Astrocyte (in vitro differentiated cells and primary cell): ENCODE data around the gene UVRAG. TPM values are rescaled to one million over a fixed set of nuclear protein-coding genes. Genes with fewer than 3 reads are reported as not detected.
"Not testable (repeated sequence)": the region's sequence is repeated elsewhere in the genome, so short reads cannot be mapped to it uniquely, and the experiment has no call there.

Source experiments
- DNase-seq: peaks from one replicate; pipeline ENCODE4 v3.0.0-alpha.2; 2010; ENCODE audit warnings: low read depth
- FAIRE-seq: peaks from 2 replicates; lab custom pipeline; 2011; peaks lifted over from hg19 to GRCh38; lab: Jason Lieb, UNC
- H2AFZ ChIP-seq: 2 replicates; pipeline ENCODE4 v1.6.0; 2012; ENCODE audit warnings: low read depth, low read length, inconsistent platforms
- H3K27ac ChIP-seq: 2 replicates; pipeline ENCODE4 v1.5.1; 2011; ENCODE audit warnings: low read depth, low read length, inconsistent platforms
- H3K27me3 ChIP-seq: 2 replicates; pipeline ENCODE4 v1.6.0; 2011; ENCODE audit warnings: low read length, inconsistent platforms; ENCODE audit not compliant: insufficient read depth
- H3K36me3 ChIP-seq: 2 replicates; pipeline ENCODE4 v1.5.1; 2011; ENCODE audit warnings: low read length, inconsistent platforms; ENCODE audit not compliant: insufficient read depth
- H3K4me1 ChIP-seq: 2 replicates; pipeline ENCODE4 v1.5.1; 2011; ENCODE audit warnings: low read length, inconsistent platforms; ENCODE audit not compliant: insufficient read depth
- H3K4me2 ChIP-seq: 2 replicates; pipeline ENCODE4 v1.6.0; 2012; ENCODE audit warnings: low read length, inconsistent platforms
- H3K4me3 ChIP-seq: 2 replicates; pipeline ENCODE4 v1.5.1; 2011; ENCODE audit warnings: low read depth, mild to moderate bottlenecking, low read length, inconsistent platforms; ENCODE audit not compliant: insufficient read depth
- H3K79me2 ChIP-seq: 2 replicates; pipeline ENCODE4 v1.6.0; 2012; ENCODE audit warnings: mild to moderate bottlenecking, low read length, inconsistent platforms; ENCODE audit not compliant: insufficient read depth
- H3K9ac ChIP-seq: 2 replicates; pipeline ENCODE4 v1.6.0; 2012; ENCODE audit warnings: mild to moderate bottlenecking, low read length, inconsistent platforms
- H3K9me3 ChIP-seq: 2 replicates; pipeline ENCODE4 v1.5.1; 2012; ENCODE audit warnings: low read depth, mild to moderate bottlenecking, low read length, inconsistent platforms; ENCODE audit not compliant: insufficient read depth
- H4K20me1 ChIP-seq: 2 replicates; pipeline ENCODE4 v1.6.0; 2012; ENCODE audit warnings: low read length, inconsistent platforms; ENCODE audit not compliant: insufficient read depth
- H3K27ac Mint-ChIP-seq: one replicate; pipeline ENCODE4 v1.8.0; 2021; ENCODE audit warnings: mild to moderate bottlenecking, mixed read lengths; ENCODE audit not compliant: unreplicated experiment
- H3K27me3 Mint-ChIP-seq: one replicate; pipeline ENCODE4 v1.8.0; 2021; ENCODE audit warnings: low read depth, mixed read lengths; ENCODE audit not compliant: unreplicated experiment
- H3K36me3 Mint-ChIP-seq: one replicate; pipeline ENCODE4 v1.8.0; 2021; ENCODE audit warnings: low read depth, mixed read lengths; ENCODE audit not compliant: unreplicated experiment
- H3K4me1 Mint-ChIP-seq: one replicate; pipeline ENCODE4 v1.8.0; 2021; ENCODE audit warnings: low read depth, mixed read lengths; ENCODE audit not compliant: unreplicated experiment
- H3K4me3 Mint-ChIP-seq: one replicate; pipeline ENCODE4 v1.8.0; 2021; ENCODE audit warnings: mild to moderate bottlenecking, moderate library complexity, mixed read lengths; ENCODE audit not compliant: unreplicated experiment
- H3K9me3 Mint-ChIP-seq: one replicate; pipeline ENCODE4 v1.8.0; 2021; ENCODE audit warnings: mild to moderate bottlenecking, mixed read lengths; ENCODE audit not compliant: unreplicated experiment
- EZH2 ChIP-seq: IDR thresholded peaks from 2 replicates; pipeline ENCODE4 v1.6.1; 2012; ENCODE audit warnings: mild to moderate bottlenecking, low read length, inconsistent platforms; ENCODE audit not compliant: insufficient read depth
- total RNA-seq: library from RNA; stranded (reverse); gene quantifications from 2 replicates; pipeline ENCODE4 v1.2.1, GENCODE V29; 2021
- TF ChIP-seq, protein P1 (sequence below): IDR thresholded peaks from 2 replicates; pipeline ENCODE4 v1.5.1; 2011; ENCODE audit warnings: low read depth, mild to moderate bottlenecking, inconsistent platforms, low read length, moderate library complexity; ENCODE audit not compliant: insufficient read depth

UVRAG gene
- total RNA-seq, 1 donor from 2014 or later: 15.3 TPM

DNA sequence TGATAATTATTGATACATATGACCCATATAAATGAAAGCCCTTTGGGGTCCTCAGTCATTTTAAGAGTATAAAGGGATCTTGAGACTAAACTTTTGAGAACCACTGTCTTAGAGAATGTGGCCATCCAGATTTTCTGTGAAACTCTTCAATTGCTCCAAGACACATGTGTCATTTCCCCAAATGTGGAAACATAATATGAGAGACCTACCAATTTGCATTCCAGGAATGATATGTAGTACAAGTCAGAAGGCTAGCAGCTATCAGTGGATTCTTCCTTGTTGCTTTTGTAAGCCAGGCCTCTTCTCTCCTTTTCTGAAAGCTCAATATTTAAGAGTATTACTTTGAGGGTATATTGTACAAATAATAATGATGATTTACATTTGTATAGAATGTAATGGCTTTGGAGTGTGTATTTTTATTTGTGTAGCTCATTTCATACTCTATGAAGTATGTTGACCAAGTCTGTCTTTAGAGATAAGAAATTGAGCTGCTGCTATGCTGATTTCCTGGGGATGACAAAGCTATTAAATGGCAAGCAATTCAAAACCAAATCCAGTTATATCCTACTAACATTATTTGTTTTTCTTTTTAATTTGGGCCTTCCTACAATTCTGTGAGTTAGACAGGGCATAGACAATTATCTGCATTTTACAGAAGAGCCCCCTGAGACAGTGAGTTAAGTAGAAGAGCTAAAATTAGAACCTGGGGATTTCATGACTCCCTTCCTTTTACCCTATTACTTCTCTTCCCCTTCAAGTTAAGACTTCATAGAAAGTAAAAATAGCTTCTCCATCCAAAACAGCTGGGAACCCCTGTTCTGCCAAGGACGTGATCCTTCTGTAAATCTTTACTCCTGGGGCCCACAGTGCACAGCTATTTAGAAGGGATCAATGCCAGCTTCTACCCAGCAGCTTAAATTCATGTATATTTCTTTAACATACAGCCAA, 259.4 kb downstream of the UVRAG start:
- DNase-seq (peak; percentile 53), FAIRE-seq (peak; percentile 43)
- no peak overlapping the region for H2AFZ ChIP-seq
- no peaks in the 10 kb centered on the region for H3K27me3 Mint-ChIP-seq
- peak overlapping the region; percentile 37 for H3K4me3 Mint-ChIP-seq
- no peaks in the 10 kb centered on the region for H3K9me3 ChIP-seq
- peaks cover 32% of the 10 kb centered on the region for H3K4me1 Mint-ChIP-seq
- H3K27me3 ChIP-seq: no peaks in the 10 kb centered on the region
- H3K36me3 ChIP-seq: no peaks in the 10 kb centered on the region
- no peak for TF ChIP-seq EZH2
- TF ChIP-seq, protein P1, sequence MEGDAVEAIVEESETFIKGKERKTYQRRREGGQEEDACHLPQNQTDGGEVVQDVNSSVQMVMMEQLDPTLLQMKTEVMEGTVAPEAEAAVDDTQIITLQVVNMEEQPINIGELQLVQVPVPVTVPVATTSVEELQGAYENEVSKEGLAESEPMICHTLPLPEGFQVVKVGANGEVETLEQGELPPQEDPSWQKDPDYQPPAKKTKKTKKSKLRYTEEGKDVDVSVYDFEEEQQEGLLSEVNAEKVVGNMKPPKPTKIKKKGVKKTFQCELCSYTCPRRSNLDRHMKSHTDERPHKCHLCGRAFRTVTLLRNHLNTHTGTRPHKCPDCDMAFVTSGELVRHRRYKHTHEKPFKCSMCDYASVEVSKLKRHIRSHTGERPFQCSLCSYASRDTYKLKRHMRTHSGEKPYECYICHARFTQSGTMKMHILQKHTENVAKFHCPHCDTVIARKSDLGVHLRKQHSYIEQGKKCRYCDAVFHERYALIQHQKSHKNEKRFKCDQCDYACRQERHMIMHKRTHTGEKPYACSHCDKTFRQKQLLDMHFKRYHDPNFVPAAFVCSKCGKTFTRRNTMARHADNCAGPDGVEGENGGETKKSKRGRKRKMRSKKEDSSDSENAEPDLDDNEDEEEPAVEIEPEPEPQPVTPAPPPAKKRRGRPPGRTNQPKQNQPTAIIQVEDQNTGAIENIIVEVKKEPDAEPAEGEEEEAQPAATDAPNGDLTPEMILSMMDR: no peak
- no peaks in the 10 kb centered on the region for H3K79me2 ChIP-seq
- H3K27ac Mint-ChIP-seq: peak overlapping the region; percentile 56
- H3K27ac ChIP-seq: peak overlapping the region; percentile 30
- peak overlapping the region; percentile 57 for H3K4me2 ChIP-seq
- H3K4me3 ChIP-seq: no peak overlapping the region
- H3K36me3 Mint-ChIP-seq: no peaks in the 10 kb centered on the region
- H4K20me1 ChIP-seq: no peaks in the 10 kb centered on the region
- no peak overlapping the region for H3K9ac ChIP-seq
- no peaks in the 10 kb centered on the region for H3K9me3 Mint-ChIP-seq
- H3K4me1 ChIP-seq: peaks cover 10% of the 10 kb centered on the region

DNA sequence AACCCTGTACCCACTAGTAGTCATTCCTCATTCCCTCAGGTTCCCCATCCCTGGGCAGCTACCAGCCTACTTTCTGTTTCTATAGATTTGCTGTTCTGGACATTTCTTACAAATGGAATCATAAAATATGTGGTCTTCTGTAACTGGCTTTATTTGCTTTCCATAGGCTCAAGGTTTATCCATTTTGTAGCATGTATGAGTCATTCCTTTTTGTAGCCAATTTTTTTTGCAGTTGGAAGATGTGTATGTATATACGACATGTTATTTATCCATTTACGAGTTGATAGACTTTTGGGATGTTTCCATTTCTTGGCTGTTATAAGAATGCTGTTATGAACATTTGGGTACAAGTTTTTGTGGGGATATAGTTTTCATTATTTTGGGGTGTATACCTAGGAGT, 260.7 kb downstream of the UVRAG start:
- no peak overlapping the region for H3K4me3 Mint-ChIP-seq
- no peaks in the 10 kb centered on the region for H3K27me3 Mint-ChIP-seq
- TF ChIP-seq EZH2: no peak
- TF ChIP-seq, protein P1: no peak
- H3K4me1 Mint-ChIP-seq: peaks cover 32% of the 10 kb centered on the region
- Histone ChIP-seq H2AFZ (no peak overlapping the region), H3K27ac (no peak overlapping the region), H3K36me3 (no peaks in the 10 kb centered on the region), H3K9ac (no peak overlapping the region), H3K9me3 (no peaks in the 10 kb centered on the region), H3K4me2 (no peak overlapping the region), H3K79me2 (no peaks in the 10 kb centered on the region), H3K4me1 (peaks cover 10% of the 10 kb centered on the region), H4K20me1 (no peaks in the 10 kb centered on the region), H3K4me3 (no peak overlapping the region), H3K27me3 (no peaks in the 10 kb centered on the region)
- FAIRE-seq (peak; percentile 20), DNase-seq (no peak)
- H3K36me3 Mint-ChIP-seq: no peaks in the 10 kb centered on the region
- H3K9me3 Mint-ChIP-seq: no peaks in the 10 kb centered on the region
- no peak overlapping the region for H3K27ac Mint-ChIP-seq

DNA sequence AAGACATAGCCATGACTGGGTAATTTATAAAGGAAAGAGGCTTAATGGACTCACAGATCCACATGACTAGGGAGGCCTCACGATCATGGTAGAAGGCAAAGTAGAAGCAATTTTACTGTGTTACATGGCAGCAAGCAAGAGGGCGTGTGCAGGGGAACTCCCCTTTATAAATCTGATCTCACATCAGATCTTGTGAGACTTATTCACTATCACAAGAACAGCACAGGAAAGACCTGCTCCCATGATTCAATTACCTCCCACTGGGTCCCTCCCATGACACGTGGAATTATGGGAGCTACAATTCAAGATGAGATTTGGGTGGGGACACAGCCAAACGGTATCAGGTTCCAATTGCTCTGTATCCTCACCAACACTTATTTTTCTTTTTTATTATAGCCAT, 261.2 kb downstream of the UVRAG start:
- not testable (repeated sequence) for H3K27me3 ChIP-seq, H3K4me3 ChIP-seq, H3K4me2 ChIP-seq, FAIRE-seq, H4K20me1 ChIP-seq, H3K4me1 ChIP-seq, H3K9me3 Mint-ChIP-seq, H2AFZ ChIP-seq, H3K27ac ChIP-seq, H3K79me2 ChIP-seq, H3K36me3 Mint-ChIP-seq, H3K9me3 ChIP-seq, DNase-seq, H3K27me3 Mint-ChIP-seq, H3K9ac ChIP-seq, H3K4me3 Mint-ChIP-seq, H3K36me3 ChIP-seq, H3K27ac Mint-ChIP-seq
- H3K4me1 Mint-ChIP-seq: peaks cover 31% of the 10 kb centered on the region
